ENCODE measurements around the gene UBAC1.

Gene UBAC1

DNA sequence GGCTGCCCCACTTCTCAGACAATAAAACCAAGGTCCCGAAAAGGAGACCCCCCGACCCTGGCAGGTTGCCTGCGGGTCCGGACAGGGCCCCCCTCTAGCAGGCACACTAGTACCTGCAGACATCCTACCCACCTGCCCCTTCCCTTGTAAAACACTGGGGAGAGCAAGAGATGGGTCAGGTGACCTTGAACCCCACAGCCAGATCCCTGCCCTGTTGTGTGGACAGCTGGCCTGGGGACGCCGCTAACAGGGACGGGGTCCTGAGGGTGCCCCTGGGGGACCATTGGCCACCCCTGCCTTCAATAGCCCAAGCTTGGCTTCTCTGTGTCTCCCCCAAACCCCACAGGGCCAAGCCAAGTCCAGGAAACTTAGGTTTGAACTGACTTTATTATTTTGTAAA is 45.0 kb upstream of the UBAC1 start:
- ATAC-seq: no peak
- TF ChIP-seq, protein P1, sequence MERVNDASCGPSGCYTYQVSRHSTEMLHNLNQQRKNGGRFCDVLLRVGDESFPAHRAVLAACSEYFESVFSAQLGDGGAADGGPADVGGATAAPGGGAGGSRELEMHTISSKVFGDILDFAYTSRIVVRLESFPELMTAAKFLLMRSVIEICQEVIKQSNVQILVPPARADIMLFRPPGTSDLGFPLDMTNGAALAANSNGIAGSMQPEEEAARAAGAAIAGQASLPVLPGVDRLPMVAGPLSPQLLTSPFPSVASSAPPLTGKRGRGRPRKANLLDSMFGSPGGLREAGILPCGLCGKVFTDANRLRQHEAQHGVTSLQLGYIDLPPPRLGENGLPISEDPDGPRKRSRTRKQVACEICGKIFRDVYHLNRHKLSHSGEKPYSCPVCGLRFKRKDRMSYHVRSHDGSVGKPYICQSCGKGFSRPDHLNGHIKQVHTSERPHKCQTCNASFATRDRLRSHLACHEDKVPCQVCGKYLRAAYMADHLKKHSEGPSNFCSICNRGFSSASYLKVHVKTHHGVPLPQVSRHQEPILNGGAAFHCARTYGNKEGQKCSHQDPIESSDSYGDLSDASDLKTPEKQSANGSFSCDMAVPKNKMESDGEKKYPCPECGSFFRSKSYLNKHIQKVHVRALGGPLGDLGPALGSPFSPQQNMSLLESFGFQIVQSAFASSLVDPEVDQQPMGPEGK (CRISPR knock-in tag; IDR thresholded peaks at IDR 0.05; ENCODE audit: borderline replicate concordance): no peak
- TF ChIP-seq, protein P2, sequence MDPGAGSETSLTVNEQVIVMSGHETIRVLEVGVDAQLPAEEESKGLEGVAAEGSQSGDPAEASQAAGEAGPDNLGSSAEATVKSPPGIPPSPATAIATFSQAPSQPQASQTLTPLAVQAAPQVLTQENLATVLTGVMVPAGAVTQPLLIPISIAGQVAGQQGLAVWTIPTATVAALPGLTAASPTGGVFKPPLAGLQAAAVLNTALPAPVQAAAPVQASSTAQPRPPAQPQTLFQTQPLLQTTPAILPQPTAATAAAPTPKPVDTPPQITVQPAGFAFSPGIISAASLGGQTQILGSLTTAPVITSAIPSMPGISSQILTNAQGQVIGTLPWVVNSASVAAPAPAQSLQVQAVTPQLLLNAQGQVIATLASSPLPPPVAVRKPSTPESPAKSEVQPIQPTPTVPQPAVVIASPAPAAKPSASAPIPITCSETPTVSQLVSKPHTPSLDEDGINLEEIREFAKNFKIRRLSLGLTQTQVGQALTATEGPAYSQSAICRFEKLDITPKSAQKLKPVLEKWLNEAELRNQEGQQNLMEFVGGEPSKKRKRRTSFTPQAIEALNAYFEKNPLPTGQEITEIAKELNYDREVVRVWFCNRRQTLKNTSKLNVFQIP (CRISPR knock-in tag; IDR thresholded peaks at IDR 0.05; ENCODE audit: borderline replicate concordance, low read depth): no peak
- TF ChIP-seq ZFP30 (CRISPR knock-in tag; IDR thresholded peaks at IDR 0.05): no peak
- no peak for TF ChIP-seq TOX (CRISPR knock-in tag; IDR thresholded peaks at IDR 0.05; ENCODE audit: borderline replicate concordance)
- TF ChIP-seq ISL1 (CRISPR knock-in tag; IDR thresholded peaks at IDR 0.05): no peak
- TF ChIP-seq, protein P3, sequence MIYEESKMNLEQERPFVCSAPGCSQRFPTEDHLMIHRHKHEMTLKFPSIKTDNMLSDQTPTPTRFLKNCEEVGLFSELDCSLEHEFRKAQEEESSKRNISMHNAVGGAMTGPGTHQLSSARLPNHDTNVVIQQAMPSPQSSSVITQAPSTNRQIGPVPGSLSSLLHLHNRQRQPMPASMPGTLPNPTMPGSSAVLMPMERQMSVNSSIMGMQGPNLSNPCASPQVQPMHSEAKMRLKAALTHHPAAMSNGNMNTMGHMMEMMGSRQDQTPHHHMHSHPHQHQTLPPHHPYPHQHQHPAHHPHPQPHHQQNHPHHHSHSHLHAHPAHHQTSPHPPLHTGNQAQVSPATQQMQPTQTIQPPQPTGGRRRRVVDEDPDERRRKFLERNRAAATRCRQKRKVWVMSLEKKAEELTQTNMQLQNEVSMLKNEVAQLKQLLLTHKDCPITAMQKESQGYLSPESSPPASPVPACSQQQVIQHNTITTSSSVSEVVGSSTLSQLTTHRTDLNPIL (CRISPR knock-in tag; IDR thresholded peaks at IDR 0.05; ENCODE audit: low read depth): no peak
- no peak for TF ChIP-seq ESRRG (CRISPR knock-in tag; IDR thresholded peaks at IDR 0.05)
- TF ChIP-seq RARB (CRISPR knock-in tag; IDR thresholded peaks at IDR 0.05): no peak
- TF ChIP-seq CSDC2 (CRISPR knock-in tag; IDR thresholded peaks at IDR 0.05): no peak
- TF ChIP-seq ARNTL (CRISPR knock-in tag; IDR thresholded peaks at IDR 0.05; ENCODE audit: borderline replicate concordance, low read depth): no peak
- TF ChIP-seq, protein P4, sequence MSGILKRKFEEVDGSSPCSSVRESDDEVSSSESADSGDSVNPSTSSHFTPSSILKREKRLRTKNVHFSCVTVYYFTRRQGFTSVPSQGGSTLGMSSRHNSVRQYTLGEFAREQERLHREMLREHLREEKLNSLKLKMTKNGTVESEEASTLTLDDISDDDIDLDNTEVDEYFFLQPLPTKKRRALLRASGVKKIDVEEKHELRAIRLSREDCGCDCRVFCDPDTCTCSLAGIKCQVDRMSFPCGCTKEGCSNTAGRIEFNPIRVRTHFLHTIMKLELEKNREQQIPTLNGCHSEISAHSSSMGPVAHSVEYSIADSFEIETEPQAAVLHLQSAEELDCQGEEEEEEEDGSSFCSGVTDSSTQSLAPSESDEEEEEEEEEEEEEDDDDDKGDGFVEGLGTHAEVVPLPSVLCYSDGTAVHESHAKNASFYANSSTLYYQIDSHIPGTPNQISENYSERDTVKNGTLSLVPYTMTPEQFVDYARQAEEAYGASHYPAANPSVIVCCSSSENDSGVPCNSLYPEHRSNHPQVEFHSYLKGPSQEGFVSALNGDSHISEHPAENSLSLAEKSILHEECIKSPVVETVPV (CRISPR knock-in tag; IDR thresholded peaks at IDR 0.05): no peak
- no peak for TF ChIP-seq ZC3H10 (CRISPR knock-in tag; IDR thresholded peaks at IDR 0.05)

DNA sequence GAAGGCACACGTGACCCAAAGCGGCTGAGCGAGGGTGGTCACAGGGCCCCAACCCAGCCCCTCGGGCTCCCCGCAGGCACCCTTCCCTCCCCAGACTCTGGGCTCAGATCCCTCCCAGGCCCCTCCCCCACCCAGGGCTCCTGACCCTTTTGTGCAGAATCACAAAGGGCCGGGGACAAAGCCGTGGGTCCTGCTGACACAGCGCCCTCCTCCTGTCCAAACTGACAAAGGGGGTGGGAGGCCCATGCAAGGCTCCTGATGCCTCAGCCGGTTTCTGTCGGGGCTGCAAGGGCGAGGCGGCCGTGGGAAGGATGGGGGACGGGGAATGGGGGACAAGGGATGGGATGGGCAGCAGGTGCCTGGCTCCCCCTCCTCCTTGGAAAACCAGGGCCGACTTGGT is 43.5 kb upstream of the UBAC1 start:
- ATAC-seq: no peak
- no peak for TF ChIP-seq ZNF70 (CRISPR knock-in tag; IDR thresholded peaks at IDR 0.05)
- TF ChIP-seq, protein P4 (CRISPR knock-in tag; IDR thresholded peaks at IDR 0.05): no peak
- TF ChIP-seq TOX (CRISPR knock-in tag; IDR thresholded peaks at IDR 0.05; ENCODE audit: borderline replicate concordance): no peak
- TF ChIP-seq, protein P1 (CRISPR knock-in tag; IDR thresholded peaks at IDR 0.05; ENCODE audit: borderline replicate concordance): no peak
- no peak for TF ChIP-seq ISL1 (CRISPR knock-in tag; IDR thresholded peaks at IDR 0.05)
- TF ChIP-seq OSR1 (CRISPR knock-in tag; IDR thresholded peaks at IDR 0.05): no peak
- TF ChIP-seq, protein P3 (CRISPR knock-in tag; IDR thresholded peaks at IDR 0.05; ENCODE audit: low read depth): no peak
- no peak for TF ChIP-seq ARNTL (CRISPR knock-in tag; IDR thresholded peaks at IDR 0.05; ENCODE audit: borderline replicate concordance, low read depth)
- no peak for TF ChIP-seq ZFP3 (CRISPR knock-in tag; IDR thresholded peaks at IDR 0.05)
- no peak for TF ChIP-seq ZNF565 (CRISPR knock-in tag; conservative IDR thresholded peaks at IDR 0.05; ENCODE audit: low read depth)
- TF ChIP-seq, protein P2 (CRISPR knock-in tag; IDR thresholded peaks at IDR 0.05; ENCODE audit: borderline replicate concordance, low read depth): no peak
- no peak for TF ChIP-seq RARB (CRISPR knock-in tag; IDR thresholded peaks at IDR 0.05)

Data from SK-N-SH treated with all-trans-retinoic acid at 6 μM for 48 hours (cell line).